ENCODE measurements around the gene SCNM1. TPM values are rescaled to one million over a fixed set of nuclear protein-coding genes. Genes with fewer than 3 reads are reported as not detected.

The SCNM1 gene
- polyA plus RNA-seq, 3 donors, result 74.9 to 110 (median 103) TPM

DNA sequence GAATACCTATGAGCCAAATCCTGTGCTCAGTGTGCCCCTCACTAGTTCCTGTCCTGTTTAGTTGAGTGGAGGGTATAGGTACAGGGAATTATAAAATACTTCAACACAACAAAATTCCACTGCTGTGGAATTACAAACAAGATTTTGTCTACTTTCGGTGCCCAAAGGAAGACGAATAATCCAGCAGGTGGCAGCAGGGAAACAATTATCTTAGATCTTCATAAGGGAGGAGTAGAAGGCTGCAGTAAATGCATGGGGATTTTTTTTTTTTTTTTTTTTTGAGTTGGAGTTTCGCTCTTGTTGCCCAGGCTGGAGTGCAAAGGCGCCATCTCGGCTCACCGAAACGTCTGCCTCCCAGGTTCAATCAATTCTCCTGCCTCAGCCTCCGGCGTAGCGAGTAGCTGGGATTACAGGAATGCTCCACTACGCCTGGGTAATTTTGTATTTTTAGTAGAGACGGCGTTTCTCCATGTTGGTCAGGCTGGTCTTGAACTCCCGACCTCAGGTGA is 30.4 kb downstream of the SCNM1 start:
- Mint-ChIP-seq H3K4me3 (peak overlapping the region; percentile 15 to 27), H3K9me3 (no peaks in the 10 kb centered on the region), H3K4me1 (peaks cover 33% of the 10 kb centered on the region), H3K27ac (peak overlapping the region in 1 of 7 donors; percentile 18), H3K27me3 (ENCODE audit: low read depth in 3 of 3) (peaks cover 7 to 12% (median 9%) of the 10 kb centered on the region in 3 donors), H3K36me3 (no peaks in the 10 kb centered on the region)
- Histone ChIP-seq H3K9me3 (replicated peaks in 1 of 2; ENCODE audit: control insufficient read depth in 1 of 2, insufficient read depth in 1 of 2, low read length in 2 of 2) (no peaks in the 10 kb centered on the region), H4K20me1 (ENCODE audit: insufficient read depth, low read length) (no peaks in the 10 kb centered on the region), H3K9ac (ENCODE audit: insufficient read depth, low read length, poor library complexity, severe bottlenecking) (no peak overlapping the region), H3K36me3 (replicated peaks in 1 of 2; ENCODE audit: control insufficient read depth in 1 of 2, insufficient read depth in 2 of 2, low read length in 2 of 2) (no peaks in the 10 kb centered on the region), H3K4me2 (replicated peaks; ENCODE audit: extremely low read depth, low read length, poor library complexity, severe bottlenecking) (peak overlapping the region; percentile 54), H3K79me2 (ENCODE audit: insufficient read depth, low read length) (peaks cover 32% of the 10 kb centered on the region), H3K4me3 (replicated peaks in 1 of 3; ENCODE audit: low read depth in 2 of 3, low read length in 3 of 3) (peak overlapping the region in 1 of 3 experiments; percentile 23), H3K27me3 (ENCODE audit: control insufficient read depth in 2 of 2, insufficient read depth in 2 of 2, low read length in 2 of 2) (peaks cover 0 to 2% of the 10 kb centered on the region in 2 donors), H3K4me1 (ENCODE audit: control insufficient read depth in 1 of 2, insufficient read depth in 2 of 2, low read length in 2 of 2) (peaks cover 19 to 27% of the 10 kb centered on the region in 2 donors), H3K27ac (ENCODE audit: low read depth in 1 of 2, low read length in 2 of 2) (no peak overlapping the region), H2AFZ (ENCODE audit: insufficient read depth, low read depth, low read length, poor library complexity, severe bottlenecking) (no peak overlapping the region)
- peak; percentile 51 to 63 (median 62) for DNase-seq
- intact Hi-C loops (cut with micrococcal nuclease), result loop anchor here in 1 of 2 donors (5.0 to 10.0 kb wide), 2 partner anchors 56 to 208 kb away; partner anchors contain the start of gene PSMD4
- 100% methylated on average over 2 of the region's 14 CpGs for WGBS (ENCODE audit: insufficient coverage)
- TF ChIP-seq, protein P1, sequence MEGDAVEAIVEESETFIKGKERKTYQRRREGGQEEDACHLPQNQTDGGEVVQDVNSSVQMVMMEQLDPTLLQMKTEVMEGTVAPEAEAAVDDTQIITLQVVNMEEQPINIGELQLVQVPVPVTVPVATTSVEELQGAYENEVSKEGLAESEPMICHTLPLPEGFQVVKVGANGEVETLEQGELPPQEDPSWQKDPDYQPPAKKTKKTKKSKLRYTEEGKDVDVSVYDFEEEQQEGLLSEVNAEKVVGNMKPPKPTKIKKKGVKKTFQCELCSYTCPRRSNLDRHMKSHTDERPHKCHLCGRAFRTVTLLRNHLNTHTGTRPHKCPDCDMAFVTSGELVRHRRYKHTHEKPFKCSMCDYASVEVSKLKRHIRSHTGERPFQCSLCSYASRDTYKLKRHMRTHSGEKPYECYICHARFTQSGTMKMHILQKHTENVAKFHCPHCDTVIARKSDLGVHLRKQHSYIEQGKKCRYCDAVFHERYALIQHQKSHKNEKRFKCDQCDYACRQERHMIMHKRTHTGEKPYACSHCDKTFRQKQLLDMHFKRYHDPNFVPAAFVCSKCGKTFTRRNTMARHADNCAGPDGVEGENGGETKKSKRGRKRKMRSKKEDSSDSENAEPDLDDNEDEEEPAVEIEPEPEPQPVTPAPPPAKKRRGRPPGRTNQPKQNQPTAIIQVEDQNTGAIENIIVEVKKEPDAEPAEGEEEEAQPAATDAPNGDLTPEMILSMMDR (IDR thresholded peaks at IDR 0.05), result peak; percentile 52

DNA sequence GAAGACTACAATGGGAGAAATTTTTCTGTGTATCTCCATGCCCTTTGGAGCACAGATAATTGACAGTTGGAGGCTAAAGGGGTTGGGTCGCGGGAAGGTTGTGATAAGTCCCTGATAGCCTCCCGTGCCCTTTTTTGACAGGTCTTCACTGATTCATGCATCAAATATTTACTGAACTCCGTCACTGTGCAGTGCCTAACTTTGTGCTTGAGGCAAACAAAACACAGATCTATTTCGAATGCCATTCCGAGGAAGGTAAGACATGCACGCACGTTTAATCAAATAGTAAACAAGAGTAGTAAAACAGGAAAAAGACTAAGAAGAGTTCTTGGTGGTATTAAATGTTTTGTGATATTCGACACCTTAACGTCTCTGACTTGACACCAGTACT is 31.9 kb downstream of the SCNM1 start:
- peak overlapping the region; percentile 98 to 99 (median 99) for H3K27ac Mint-ChIP-seq
- peaks cover 4 to 13% of the 10 kb centered on the region in 2 donors for H3K36me3 ChIP-seq (replicated peaks in 1 of 2; ENCODE audit: control insufficient read depth in 1 of 2, insufficient read depth in 2 of 2, low read length in 2 of 2)
- no peaks in the 10 kb centered on the region for H3K9me3 ChIP-seq (replicated peaks in 1 of 2; ENCODE audit: control insufficient read depth in 1 of 2, insufficient read depth in 1 of 2, low read length in 2 of 2)
- H3K27me3 Mint-ChIP-seq (ENCODE audit: low read depth in 3 of 3), result peaks cover 4 to 9% (median 5%) of the 10 kb centered on the region in 3 donors
- no peaks in the 10 kb centered on the region for H3K9me3 Mint-ChIP-seq
- peaks cover 7 to 8% of the 10 kb centered on the region in 2 donors for H3K36me3 Mint-ChIP-seq
- peak overlapping the region; percentile 97 to 99 for H3K4me3 Mint-ChIP-seq
- TF ChIP-seq, protein P1 (IDR thresholded peaks at IDR 0.05), result no peak
- H3K4me3 ChIP-seq (replicated peaks in 1 of 3; ENCODE audit: low read depth in 2 of 3, low read length in 3 of 3), result peak overlapping the region; percentile 26 to 90 (median 54)
- peak overlapping the region in 1 of 2 donors; percentile 89 for H3K27ac ChIP-seq (ENCODE audit: low read depth in 1 of 2, low read length in 2 of 2)
- H3K4me1 ChIP-seq (ENCODE audit: control insufficient read depth in 1 of 2, insufficient read depth in 2 of 2, low read length in 2 of 2), result peaks cover 25 to 37% of the 10 kb centered on the region in 2 donors
- peaks cover 0 to 2% of the 10 kb centered on the region in 2 donors for H3K27me3 ChIP-seq (ENCODE audit: control insufficient read depth in 2 of 2, insufficient read depth in 2 of 2, low read length in 2 of 2)
- H3K9ac ChIP-seq (ENCODE audit: insufficient read depth, low read length, poor library complexity, severe bottlenecking), result peak overlapping the region; percentile 87
- WGBS (ENCODE audit: insufficient coverage), result 24% methylated on average over 4 of the region's 10 CpGs
- peaks cover 15% of the 10 kb centered on the region for H4K20me1 ChIP-seq (ENCODE audit: insufficient read depth, low read length)
- DNase-seq, result no peak
- peaks cover 42% of the 10 kb centered on the region for H3K4me1 Mint-ChIP-seq
- intact Hi-C loops (cut with micrococcal nuclease), result loop anchor here (2.0 to 10.0 kb wide), 3 partner anchors 54 to 207 kb away; partner anchors contain the start of gene PSMD4 (in 2 of the 2)
- peak overlapping the region; percentile 79 for H2AFZ ChIP-seq (ENCODE audit: insufficient read depth, low read depth, low read length, poor library complexity, severe bottlenecking)
- H3K4me2 ChIP-seq (replicated peaks; ENCODE audit: extremely low read depth, low read length, poor library complexity, severe bottlenecking), result peak overlapping the region; percentile 94
- H3K79me2 ChIP-seq (ENCODE audit: insufficient read depth, low read length), result peaks cover 48% of the 10 kb centered on the region
